ENCODE data around the gene TMEM269.

The TMEM269 gene

DNA sequence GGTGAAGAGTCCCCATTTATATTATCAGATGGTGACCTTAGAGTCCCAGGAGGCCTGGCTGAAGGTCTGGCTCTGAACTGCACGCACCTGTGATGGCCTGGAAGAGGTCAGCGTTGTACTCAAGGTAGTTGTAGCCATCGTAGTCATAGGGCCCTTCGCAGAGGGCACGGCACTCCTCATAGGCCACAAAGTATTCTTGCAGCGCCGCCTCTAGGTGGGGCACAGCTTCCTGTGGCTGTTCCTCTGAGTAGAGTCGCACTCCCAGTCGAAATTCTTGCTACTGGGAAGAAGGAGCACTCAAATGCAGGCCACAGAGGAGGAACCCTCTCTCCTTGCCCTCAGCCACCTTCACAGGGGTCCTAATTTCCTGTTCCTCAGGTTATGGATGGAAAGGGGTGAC lies 25.7 kb upstream of the TMEM269 start:
- H3K9me3 ChIP-seq (replicated peaks in 1 of 2; ENCODE audit: control insufficient read depth in 2 of 2, insufficient read depth in 1 of 2, low read depth in 1 of 2, low read length in 2 of 2), result no peaks in the 10 kb centered on the region
- H4K8ac ChIP-seq (ENCODE audit: low read depth, low read length), result no peak overlapping the region
- H3K4me3 ChIP-seq (ENCODE audit: low read length in 2 of 2), result no peak overlapping the region
- no CpG with 5 or more reads among the region's 9 CpGs for WGBS, 2 donors (ENCODE audit: extremely low coverage in 2 of 2, insufficient read length in 2 of 2, insufficient replicate concordance in 1 of 2)
- H3K4me1 ChIP-seq (ENCODE audit: control insufficient read depth in 2 of 2, insufficient read depth in 1 of 2, low read depth in 1 of 2, low read length in 2 of 2), result no peaks in the 10 kb centered on the region
- no peak overlapping the region for H4K91ac ChIP-seq (ENCODE audit: low read depth, low read length, poor library complexity)
- no peak overlapping the region for H2BK120ac ChIP-seq (ENCODE audit: low read depth, low read length)
- H3K27ac ChIP-seq (replicated peaks; ENCODE audit: low read length), result no peak overlapping the region
- no peak overlapping the region for H3K9ac ChIP-seq (ENCODE audit: low read depth, low read length, poor library complexity)
- no peak overlapping the region for H3K4ac ChIP-seq (ENCODE audit: low read length)
- no peak overlapping the region for H2BK5ac ChIP-seq (ENCODE audit: low read length)
- DNase-seq (ENCODE audit: low spot score), result no peak
- H2BK15ac ChIP-seq (ENCODE audit: low read length), result no peak overlapping the region
- H3K79me1 ChIP-seq (ENCODE audit: low read depth, low read length), result peaks cover 2% of the 10 kb centered on the region
- no peak overlapping the region for H2BK12ac ChIP-seq (ENCODE audit: low read length)
- H3K27me3 ChIP-seq (ENCODE audit: control insufficient read depth in 3 of 3, insufficient read depth in 3 of 3, low read depth in 1 of 3, low read length in 3 of 3), result no peaks in the 10 kb centered on the region
- H3K23ac ChIP-seq (ENCODE audit: low read depth, low read length, poor library complexity), result no peak overlapping the region
- H3K36me3 ChIP-seq (replicated peaks in 1 of 2; ENCODE audit: control insufficient read depth in 2 of 2, insufficient read depth in 2 of 2, low read length in 2 of 2), result peaks cover 39 to 80% of the 10 kb centered on the region in 2 donors
- no peak overlapping the region for H3K14ac ChIP-seq (ENCODE audit: low read length)
- H3K4me2 ChIP-seq (ENCODE audit: insufficient read depth, low read length, poor library complexity, severe bottlenecking), result no peak overlapping the region
- H3K18ac ChIP-seq (ENCODE audit: low read length), result no peak overlapping the region
- no peak overlapping the region for H2AFZ ChIP-seq (ENCODE audit: low read length)
- no peak overlapping the region for H2AK5ac ChIP-seq (ENCODE audit: low read depth, low read length)

DNA sequence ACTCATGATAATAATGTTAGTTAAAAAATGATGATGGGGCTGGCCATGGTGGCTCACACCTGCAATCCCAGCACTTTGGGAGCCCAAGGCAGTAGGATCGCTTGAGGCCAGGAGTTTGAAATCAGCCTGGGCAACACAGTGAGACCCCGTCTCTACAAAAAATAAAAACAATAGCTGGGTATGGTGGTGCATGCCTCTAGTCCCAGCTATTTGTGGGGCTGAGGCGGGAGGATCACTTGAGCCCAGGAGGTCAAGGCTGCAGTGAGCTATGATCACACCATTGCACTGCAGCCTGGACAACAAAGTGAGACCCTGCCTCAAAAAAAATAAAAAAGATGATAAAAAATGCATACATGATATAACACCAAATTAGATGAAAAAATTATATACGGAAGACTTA lies 23.2 kb upstream of the TMEM269 start:
- Histone ChIP-seq H3K36me3 (replicated peaks in 1 of 2; ENCODE audit: control insufficient read depth in 2 of 2, insufficient read depth in 2 of 2, low read length in 2 of 2) (peaks cover 21 to 56% of the 10 kb centered on the region in 2 donors), H3K4me1 (ENCODE audit: control insufficient read depth in 2 of 2, insufficient read depth in 1 of 2, low read depth in 1 of 2, low read length in 2 of 2) (peaks cover 4 to 5% of the 10 kb centered on the region in 2 donors), H3K4me2 (ENCODE audit: insufficient read depth, low read length, poor library complexity, severe bottlenecking) (no peak overlapping the region), H2BK120ac (ENCODE audit: low read depth, low read length) (no peak overlapping the region), H3K9me3 (replicated peaks in 1 of 2; ENCODE audit: control insufficient read depth in 2 of 2, insufficient read depth in 1 of 2, low read depth in 1 of 2, low read length in 2 of 2) (no peaks in the 10 kb centered on the region), H3K18ac (ENCODE audit: low read length) (no peak overlapping the region), H3K79me1 (ENCODE audit: low read depth, low read length) (peaks cover 3% of the 10 kb centered on the region), H3K27ac (replicated peaks; ENCODE audit: low read length) (no peak overlapping the region), H2AK5ac (ENCODE audit: low read depth, low read length) (no peak overlapping the region), H2BK12ac (ENCODE audit: low read length) (no peak overlapping the region), H3K23ac (ENCODE audit: low read depth, low read length, poor library complexity) (no peak overlapping the region), H4K91ac (ENCODE audit: low read depth, low read length, poor library complexity) (no peak overlapping the region), H4K8ac (ENCODE audit: low read depth, low read length) (no peak overlapping the region), H3K4ac (ENCODE audit: low read length) (no peak overlapping the region), H3K9ac (ENCODE audit: low read depth, low read length, poor library complexity) (no peak overlapping the region), H3K14ac (ENCODE audit: low read length) (no peak overlapping the region), H2AFZ (ENCODE audit: low read length) (no peak overlapping the region), H2BK15ac (ENCODE audit: low read length) (no peak overlapping the region), H3K27me3 (ENCODE audit: control insufficient read depth in 3 of 3, insufficient read depth in 3 of 3, low read depth in 1 of 3, low read length in 3 of 3) (no peaks in the 10 kb centered on the region), H2BK5ac (ENCODE audit: low read length) (no peak overlapping the region), H3K4me3 (ENCODE audit: low read length in 2 of 2) (no peak overlapping the region)
- no peak for DNase-seq (ENCODE audit: low spot score)
- no CpG with 5 or more reads among the region's 4 CpGs for WGBS, 2 donors (ENCODE audit: extremely low coverage in 2 of 2, insufficient read length in 2 of 2, insufficient replicate concordance in 1 of 2)

DNA sequence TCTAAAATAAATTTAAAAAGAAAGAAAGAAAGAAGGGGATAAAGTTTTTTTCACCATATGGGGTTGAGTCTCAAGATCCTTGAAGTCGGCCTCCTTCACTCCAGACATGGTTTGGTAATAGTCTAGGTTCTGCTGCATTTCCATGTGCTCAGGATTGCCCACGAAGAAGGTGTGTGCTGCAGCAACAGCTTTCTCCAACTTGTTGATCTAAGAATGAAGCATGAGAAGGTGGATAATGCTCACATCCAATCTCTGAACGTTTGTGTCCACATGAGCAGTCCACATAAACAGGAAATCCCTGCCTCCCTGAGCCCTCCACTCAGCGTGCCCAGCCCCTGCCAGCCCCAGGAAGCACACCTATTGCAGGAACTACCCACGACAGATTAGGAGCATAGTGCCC lies 22.5 kb upstream of the TMEM269 start:
- Histone ChIP-seq H3K4me2 (ENCODE audit: insufficient read depth, low read length, poor library complexity, severe bottlenecking) (no peak overlapping the region), H2BK12ac (ENCODE audit: low read length) (no peak overlapping the region), H3K4me1 (ENCODE audit: control insufficient read depth in 2 of 2, insufficient read depth in 1 of 2, low read depth in 1 of 2, low read length in 2 of 2) (peaks cover 4 to 5% of the 10 kb centered on the region in 2 donors), H4K8ac (ENCODE audit: low read depth, low read length) (no peak overlapping the region), H3K4me3 (ENCODE audit: low read length in 2 of 2) (no peak overlapping the region), H3K23ac (ENCODE audit: low read depth, low read length, poor library complexity) (no peak overlapping the region), H3K9me3 (replicated peaks in 1 of 2; ENCODE audit: control insufficient read depth in 2 of 2, insufficient read depth in 1 of 2, low read depth in 1 of 2, low read length in 2 of 2) (no peaks in the 10 kb centered on the region), H2BK120ac (ENCODE audit: low read depth, low read length) (no peak overlapping the region), H3K79me1 (ENCODE audit: low read depth, low read length) (peaks cover 5% of the 10 kb centered on the region), H3K14ac (ENCODE audit: low read length) (no peak overlapping the region), H3K27me3 (ENCODE audit: control insufficient read depth in 3 of 3, insufficient read depth in 3 of 3, low read depth in 1 of 3, low read length in 3 of 3) (no peaks in the 10 kb centered on the region), H3K36me3 (replicated peaks in 1 of 2; ENCODE audit: control insufficient read depth in 2 of 2, insufficient read depth in 2 of 2, low read length in 2 of 2) (peaks cover 19 to 49% of the 10 kb centered on the region in 2 donors), H2BK5ac (ENCODE audit: low read length) (no peak overlapping the region), H3K18ac (ENCODE audit: low read length) (no peak overlapping the region), H2AFZ (ENCODE audit: low read length) (no peak overlapping the region), H3K9ac (ENCODE audit: low read depth, low read length, poor library complexity) (no peak overlapping the region), H2AK5ac (ENCODE audit: low read depth, low read length) (no peak overlapping the region), H4K91ac (ENCODE audit: low read depth, low read length, poor library complexity) (no peak overlapping the region), H3K27ac (replicated peaks; ENCODE audit: low read length) (no peak overlapping the region), H3K4ac (ENCODE audit: low read length) (no peak overlapping the region), H2BK15ac (ENCODE audit: low read length) (no peak overlapping the region)
- no peak for DNase-seq (ENCODE audit: low spot score)
- WGBS, 2 donors (ENCODE audit: extremely low coverage in 2 of 2, insufficient read length in 2 of 2, insufficient replicate concordance in 1 of 2), result no CpG with 5 or more reads among the region's 5 CpGs

DNA sequence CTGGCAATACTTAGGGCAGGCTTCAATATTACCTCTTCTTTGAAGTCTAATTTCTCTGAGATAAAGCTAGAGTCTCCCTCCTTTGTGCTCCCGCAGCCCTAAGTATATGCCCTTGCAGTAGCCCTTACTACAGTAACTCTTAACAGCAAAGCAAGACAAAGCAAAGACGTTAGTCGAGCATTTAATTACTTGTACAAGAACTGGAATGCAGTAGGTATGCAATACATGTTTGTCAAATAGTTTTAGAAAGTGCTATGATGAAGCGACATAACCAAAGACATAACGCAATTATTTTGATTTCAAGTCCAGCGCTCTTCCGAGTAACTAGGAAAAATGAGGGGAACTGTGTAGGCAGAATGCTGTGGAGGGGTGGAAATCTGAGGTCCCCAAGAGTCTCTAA lies 19.5 kb upstream of the TMEM269 start:
- Histone ChIP-seq H3K4me1 (ENCODE audit: control insufficient read depth in 2 of 2, insufficient read depth in 1 of 2, low read depth in 1 of 2, low read length in 2 of 2) (peaks cover 4 to 5% of the 10 kb centered on the region in 2 donors), H3K23ac (ENCODE audit: low read depth, low read length, poor library complexity) (no peak overlapping the region), H2AK5ac (ENCODE audit: low read depth, low read length) (no peak overlapping the region), H3K4ac (ENCODE audit: low read length) (no peak overlapping the region), H3K4me2 (ENCODE audit: insufficient read depth, low read length, poor library complexity, severe bottlenecking) (peak overlapping the region; percentile 69), H4K91ac (ENCODE audit: low read depth, low read length, poor library complexity) (no peak overlapping the region), H3K4me3 (ENCODE audit: low read length in 2 of 2) (peak overlapping the region; percentile 94 to 96), H3K36me3 (replicated peaks in 1 of 2; ENCODE audit: control insufficient read depth in 2 of 2, insufficient read depth in 2 of 2, low read length in 2 of 2) (peaks cover 4 to 33% of the 10 kb centered on the region in 2 donors), H2BK120ac (ENCODE audit: low read depth, low read length) (no peak overlapping the region), H3K9me3 (replicated peaks in 1 of 2; ENCODE audit: control insufficient read depth in 2 of 2, insufficient read depth in 1 of 2, low read depth in 1 of 2, low read length in 2 of 2) (no peaks in the 10 kb centered on the region), H3K18ac (ENCODE audit: low read length) (no peak overlapping the region), H2AFZ (ENCODE audit: low read length) (peak overlapping the region; percentile 38), H3K14ac (ENCODE audit: low read length) (no peak overlapping the region), H4K8ac (ENCODE audit: low read depth, low read length) (no peak overlapping the region), H2BK5ac (ENCODE audit: low read length) (no peak overlapping the region), H3K79me1 (ENCODE audit: low read depth, low read length) (peaks cover 5% of the 10 kb centered on the region), H2BK12ac (ENCODE audit: low read length) (no peak overlapping the region), H3K9ac (ENCODE audit: low read depth, low read length, poor library complexity) (no peak overlapping the region), H3K27ac (replicated peaks; ENCODE audit: low read length) (no peak overlapping the region), H2BK15ac (ENCODE audit: low read length) (no peak overlapping the region), H3K27me3 (ENCODE audit: control insufficient read depth in 3 of 3, insufficient read depth in 3 of 3, low read depth in 1 of 3, low read length in 3 of 3) (no peaks in the 10 kb centered on the region)
- DNase-seq (ENCODE audit: low spot score), result no peak
- no CpG with 5 or more reads among the region's 7 CpGs for WGBS, 2 donors (ENCODE audit: extremely low coverage in 2 of 2, insufficient read length in 2 of 2, insufficient replicate concordance in 1 of 2)
